HepG2 (cell line): ENCODE data around the gene MBNL3. TPM values are rescaled to one million over a fixed set of nuclear protein-coding genes. Genes with fewer than 3 reads are reported as not detected.

Experiments used
- ATAC-seq: fragments of 200-7000 bp; cut with Tn5 transposase; 3 replicates; pipeline ENCODE4 v1.9.1; 2020; ENCODE audit warnings: mild to moderate bottlenecking, moderate library complexity
- BruUV-seq: library from RNA; stranded (reverse); fragments of 400-500 nt; replicated peaks from 2 replicates; lab custom pipeline; 2021; lab: Mats Ljungman, UMichigan
- CTCF ChIA-PET: fragments of 300-600 bp; formaldehyde crosslinking; extraction: SDS; loops from one replicate; lab custom pipeline; 2021; ENCODE audit warnings: low total read pairs, inconsistent platforms, low intra/inter-chr PET ratio; lab: Yijun Ruan, JAX
- POLR2A ChIA-PET: fragments of 350-600 bp; sonication (Branson Sonifier 250); formaldehyde crosslinking; loops from one replicate; lab custom pipeline; 2020; ENCODE audit warnings: antibody characterized with exemption, inconsistent platforms; lab: Yijun Ruan, JAX
- DNase-seq: peaks from one replicate; pipeline ENCODE4 v3.0.0-alpha.2; 2015; ENCODE audit warnings: low spot score
- FAIRE-seq: peaks from 3 replicates; lab custom pipeline; 2011; peaks lifted over from hg19 to GRCh38; lab: Jason Lieb, UNC
- H2AFZ ChIP-seq: one replicate; pipeline ENCODE4 v1.6.1; 2011; ENCODE audit warnings: low read length, inconsistent platforms
- H3K27ac ChIP-seq: fragments of 300-600 bp; 3 replicates; pipeline ENCODE4 v1.8.0; 2011; ENCODE audit warnings: mixed run types, mild to moderate bottlenecking, mixed read lengths, low read length, inconsistent platforms; ENCODE audit not compliant: insufficient read depth; ENCODE audit errors: extremely low read length
- H3K27me3 ChIP-seq, 2 experiments: fragments of 200-600 bp in 1 of 2; 2 replicates in 1 of 2; 3 replicates in 1 of 2; pipeline versions ENCODE4 v1.6.0 to v1.8.0; 2011; ENCODE audit warnings: low read length in 2 of 2, mild to moderate bottlenecking in 2 of 2, moderate library complexity in 2 of 2, inconsistent platforms in 1 of 2; ENCODE audit not compliant: insufficient read depth in 2 of 2, control insufficient read depth in 1 of 2
- H3K36me3 ChIP-seq, 2 experiments: fragments of 200-600 bp in 1 of 2; replicated peaks in 1 of 2; 2 replicates in 1 of 2; 3 replicates in 1 of 2; pipeline versions ENCODE4 v1.5.1 to v1.8.0; 2011; ENCODE audit warnings: low read length in 2 of 2, inconsistent platforms in 1 of 2; ENCODE audit not compliant: insufficient read depth in 2 of 2, control insufficient read depth in 1 of 2
- H3K4me1 ChIP-seq: 2 replicates; pipeline ENCODE4 v1.5.1; 2012; ENCODE audit warnings: low read length, inconsistent platforms; ENCODE audit not compliant: insufficient read depth
- H3K4me2 ChIP-seq: 2 replicates; pipeline ENCODE4 v1.6.0; 2011; ENCODE audit warnings: low read depth, low read length, inconsistent platforms
- H3K4me3 ChIP-seq, 3 experiments: fragments of 200-600 bp in 1 of 3; sonication (generic), shearing (Covaris generic) in 1 of 3; replicated peaks in 1 of 3; 2 replicates each; pipeline ENCODE4 v1.5.1; 2011 to 2016; ENCODE audit warnings: low read length in 3 of 3, inconsistent platforms in 2 of 3, low read depth in 2 of 3, mild to moderate bottlenecking in 2 of 3, control low read depth in 1 of 3, mixed read lengths in 1 of 3; ENCODE audit not compliant: insufficient read depth in 1 of 3
- H3K79me2 ChIP-seq: one replicate; pipeline ENCODE4 v1.6.1; 2011; ENCODE audit warnings: low read length, inconsistent platforms; ENCODE audit not compliant: insufficient read depth
- H3K9ac ChIP-seq: 2 replicates; pipeline ENCODE4 v1.6.0; 2011; ENCODE audit warnings: mild to moderate bottlenecking, low read depth, low read length, inconsistent platforms; ENCODE audit not compliant: insufficient read depth
- H3K9me3 ChIP-seq: 2 replicates; pipeline ENCODE4 v1.5.1; 2012; ENCODE audit warnings: mild to moderate bottlenecking, low read length
- H4K20me1 ChIP-seq: 2 replicates; pipeline ENCODE4 v1.6.0; 2011; ENCODE audit warnings: inconsistent platforms, mild to moderate bottlenecking, low read length, moderate library complexity; ENCODE audit not compliant: insufficient read depth
- ADNP ChIP-seq: sonication (generic); formaldehyde crosslinking; IDR thresholded peaks from 2 replicates; pipeline ENCODE4 v1.4.0; 2020; ENCODE audit warnings: missing genetic modification reagents
- AHR ChIP-seq: IDR thresholded peaks from 2 replicates; pipeline ENCODE4 v1.6.1; 2018; ENCODE audit warnings: missing genetic modification reagents, missing compliant biosample characterization
- ATAD3A ChIP-seq: sonication (generic); formaldehyde crosslinking; IDR thresholded peaks from 2 replicates; pipeline ENCODE4 v1.4.0; 2020; ENCODE audit warnings: missing genetic modification reagents
- ATRX ChIP-seq: sonication (generic); formaldehyde crosslinking; IDR thresholded peaks from 2 replicates; pipeline ENCODE4 v1.4.0; 2020; ENCODE audit warnings: missing genetic modification reagents, borderline replicate concordance
- CENPX ChIP-seq: sonication (generic); formaldehyde crosslinking; IDR thresholded peaks from 2 replicates; pipeline ENCODE4 v1.9.0; 2021; ENCODE audit warnings: mild to moderate bottlenecking, missing genetic modification reagents, moderate library complexity
- DNMT3B ChIP-seq: conservative IDR thresholded peaks from 2 replicates; pipeline ENCODE4 v1.6.1; 2016; ENCODE audit warnings: missing biosample characterization, control low read depth
- FLYWCH1 ChIP-seq: sonication (generic); formaldehyde crosslinking; IDR thresholded peaks from 2 replicates; pipeline ENCODE4 v1.8.1; 2023; ENCODE audit warnings: mild to moderate bottlenecking, missing genetic modification reagents
- FOXC1 ChIP-seq: sonication (generic); formaldehyde crosslinking; IDR thresholded peaks from 2 replicates; pipeline ENCODE4 v1.8.0; 2022; ENCODE audit warnings: mild to moderate bottlenecking, missing genetic modification reagents, borderline replicate concordance
- MATR3 ChIP-seq: sonication (generic); formaldehyde crosslinking; IDR thresholded peaks from 2 replicates; pipeline ENCODE4 v1.4.0; 2020; ENCODE audit warnings: missing genetic modification reagents
- NFKBIZ ChIP-seq: IDR thresholded peaks from 2 replicates; pipeline ENCODE4 v1.6.1; 2018; ENCODE audit warnings: missing genetic modification reagents, missing compliant biosample characterization
- NR1H2 ChIP-seq: sonication (generic); formaldehyde crosslinking; IDR thresholded peaks from 2 replicates; pipeline ENCODE4 v1.8.1; 2022; ENCODE audit warnings: low read depth, missing genetic modification reagents, borderline replicate concordance
- PHF8 ChIP-seq: sonication (generic); formaldehyde crosslinking; IDR thresholded peaks from 2 replicates; pipeline ENCODE4 v1.5.0; 2020; ENCODE audit warnings: missing genetic modification reagents
- SMAD9 ChIP-seq: sonication (generic); formaldehyde crosslinking; IDR thresholded peaks from 2 replicates; pipeline ENCODE4 v1.5.1; 2020; ENCODE audit warnings: mild to moderate bottlenecking, missing genetic modification reagents
- TRIM22 ChIP-seq: fragments of 450-650 bp; IDR thresholded peaks from 2 replicates; pipeline ENCODE4 v1.6.1; 2017
- TSC22D2 ChIP-seq: sonication (generic); formaldehyde crosslinking; IDR thresholded peaks from 2 replicates; pipeline ENCODE4 v1.5.1; 2020; ENCODE audit warnings: missing genetic modification reagents, mild to moderate bottlenecking, borderline replicate concordance
- ZMYM2 ChIP-seq: sonication (generic); formaldehyde crosslinking; IDR thresholded peaks from 2 replicates; pipeline ENCODE4 v1.8.0; 2022; ENCODE audit warnings: mild to moderate bottlenecking, missing genetic modification reagents
- ZNF546 ChIP-seq: sonication (generic); formaldehyde crosslinking; conservative IDR thresholded peaks from 2 replicates; pipeline ENCODE4 v1.8.1; 2023; ENCODE audit warnings: mild to moderate bottlenecking, missing genetic modification reagents
- ZNF878 ChIP-seq: sonication (generic); formaldehyde crosslinking; IDR thresholded peaks from 2 replicates; pipeline ENCODE4 v1.8.1; 2023; ENCODE audit warnings: mild to moderate bottlenecking, missing genetic modification reagents, moderate library complexity
- WGBS: methylation state at CpG from one replicate; pipeline ENCODE4 v1.1.6; 2017; ENCODE audit warnings: low lambda C conversion rate; 5-methylcytosine and 5-hydroxymethylcytosine counted together
- in situ Hi-C: cut with HindIII; loops from 2 replicates; pipeline ENCODE4 v1.10.0; 2017; ENCODE audit warnings: low pct_unique_long_range_greater_than_20kb; ENCODE audit not compliant: extremely low pct_ligation_motif_present
- intact Hi-C: fragments of 100-400 bp; cut with micrococcal nuclease; formaldehyde crosslinking; loops from one replicate; pipeline ENCODE4 v1.10.0; 2022; ENCODE audit not compliant: unreplicated experiment
- polyA plus RNA-seq, 8 experiments: library from polyadenylated mRNA; depleted of rRNA in 3 of 8; stranded (reverse) in 7 of 8; unstranded in 1 of 8; fragments of >200 nt; fragmentation: Illumina TruSeq in 4 of 8; extraction: Trizol in 4 of 8; gene quantifications; 2 replicates each; pipeline versions ENCODE4 v1.2.1 to v1.2.3, GENCODE V29; 2011 to 2016; ENCODE audit warnings: low read depth in 4 of 8, missing spikeins in 1 of 8, mixed read lengths in 1 of 8; ENCODE audit not compliant: insufficient read depth in 1 of 8
- total RNA-seq, 5 experiments: library from RNA; depleted of rRNA; stranded (reverse); fragments of >200 nt; fragmentation: Illumina TruSeq; extraction: Trizol; gene quantifications; 2 replicates each; pipeline ENCODE4 v1.2.3, GENCODE V29; 2016; ENCODE audit warnings: low read depth in 1 of 5
- TF ChIP-seq, protein P1 (sequence below), 2 experiments: sonication (generic) in 1 of 2; formaldehyde crosslinking in 1 of 2; IDR thresholded peaks; 2 replicates each; pipeline versions ENCODE4 v1.6.1 to v1.9.0; 2014 to 2022; ENCODE audit warnings: antibody characterized with exemption in 1 of 2, borderline replicate concordance in 1 of 2, inconsistent platforms in 1 of 2, low read depth in 1 of 2, missing genetic modification reagents in 1 of 2

Gene MBNL3
- total and polyA plus RNA-seq, 2 of the 13 experiments (the other 11 are each of a cell fraction or from before 2014, with no cell fraction given), result 155 to 257 TPM

DNA sequence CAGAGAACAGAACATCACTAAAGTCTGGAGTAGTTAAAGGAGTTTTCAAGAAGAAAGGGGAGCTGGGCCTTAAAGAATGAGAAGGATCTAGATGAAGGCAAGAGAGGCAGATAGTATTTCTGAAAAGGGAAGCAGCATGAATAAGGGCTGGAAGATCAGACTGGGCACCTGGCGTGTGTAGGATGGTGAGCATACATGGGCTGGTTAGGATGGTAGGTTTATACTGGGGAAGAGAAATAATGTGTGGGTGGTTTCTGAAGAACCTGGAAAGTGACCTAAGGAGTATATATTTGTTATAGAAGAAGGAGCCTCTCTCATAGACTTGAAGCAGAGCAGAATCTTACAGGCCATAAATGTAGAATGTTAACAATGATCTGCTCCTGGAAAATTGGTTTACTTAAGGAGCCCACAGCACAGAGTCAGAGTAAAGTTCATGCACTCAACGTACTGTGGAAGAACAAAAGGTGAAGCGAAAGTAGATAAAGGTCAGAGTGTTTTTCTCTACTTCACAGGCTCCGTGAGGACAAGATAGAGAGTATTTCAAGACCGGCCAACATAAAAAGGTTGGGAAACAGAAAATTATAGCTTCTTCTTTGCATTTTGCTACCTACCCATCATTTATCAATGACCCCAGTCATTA is 35.8 kb downstream of the MBNL3 start:
- no peaks in the 10 kb centered on the region for H3K9me3 ChIP-seq
- no peak overlapping the region for H2AFZ ChIP-seq
- H3K36me3 ChIP-seq, result no peaks in the 10 kb centered on the region
- POLR2A ChIA-PET, result no interaction called here
- FAIRE-seq (no peak), DNase-seq (no peak), ATAC-seq (no peak)
- no peak overlapping the region for H3K4me3 ChIP-seq
- TF ChIP-seq ZMYM2 (CRISPR knock-in tag) (no peak), AHR (no peak), TRIM22 (no peak), TSC22D2 (CRISPR knock-in tag) (no peak), PHF8 (CRISPR knock-in tag) (no peak), ATRX (CRISPR knock-in tag) (no peak), DNMT3B (CRISPR knock-in tag) (no peak), ZNF878 (CRISPR knock-in tag) (no peak), ZNF546 (CRISPR knock-in tag) (no peak), CENPX (CRISPR knock-in tag) (no peak), ADNP (CRISPR knock-in tag) (no peak), NR1H2 (CRISPR knock-in tag) (no peak), FLYWCH1 (CRISPR knock-in tag) (no peak), SMAD9 (no peak), MATR3 (CRISPR knock-in tag) (no peak), NFKBIZ (no peak), ATAD3A (no peak), FOXC1 (no peak)
- TF ChIP-seq, protein P1, sequence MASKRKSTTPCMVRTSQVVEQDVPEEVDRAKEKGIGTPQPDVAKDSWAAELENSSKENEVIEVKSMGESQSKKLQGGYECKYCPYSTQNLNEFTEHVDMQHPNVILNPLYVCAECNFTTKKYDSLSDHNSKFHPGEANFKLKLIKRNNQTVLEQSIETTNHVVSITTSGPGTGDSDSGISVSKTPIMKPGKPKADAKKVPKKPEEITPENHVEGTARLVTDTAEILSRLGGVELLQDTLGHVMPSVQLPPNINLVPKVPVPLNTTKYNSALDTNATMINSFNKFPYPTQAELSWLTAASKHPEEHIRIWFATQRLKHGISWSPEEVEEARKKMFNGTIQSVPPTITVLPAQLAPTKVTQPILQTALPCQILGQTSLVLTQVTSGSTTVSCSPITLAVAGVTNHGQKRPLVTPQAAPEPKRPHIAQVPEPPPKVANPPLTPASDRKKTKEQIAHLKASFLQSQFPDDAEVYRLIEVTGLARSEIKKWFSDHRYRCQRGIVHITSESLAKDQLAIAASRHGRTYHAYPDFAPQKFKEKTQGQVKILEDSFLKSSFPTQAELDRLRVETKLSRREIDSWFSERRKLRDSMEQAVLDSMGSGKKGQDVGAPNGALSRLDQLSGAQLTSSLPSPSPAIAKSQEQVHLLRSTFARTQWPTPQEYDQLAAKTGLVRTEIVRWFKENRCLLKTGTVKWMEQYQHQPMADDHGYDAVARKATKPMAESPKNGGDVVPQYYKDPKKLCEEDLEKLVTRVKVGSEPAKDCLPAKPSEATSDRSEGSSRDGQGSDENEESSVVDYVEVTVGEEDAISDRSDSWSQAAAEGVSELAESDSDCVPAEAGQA (IDR thresholded peaks at IDR 0.05; ENCODE audit: low read depth), result no peak
- TF ChIP-seq, protein P1 (CRISPR knock-in tag; IDR thresholded peaks at IDR 0.05; ENCODE audit: borderline replicate concordance), result no peak
- no peak overlapping the region for H3K27ac ChIP-seq
- H3K9ac ChIP-seq, result no peak overlapping the region
- no TSS peak for BruUV-seq
- peaks cover 5% of the 10 kb centered on the region for H3K79me2 ChIP-seq
- H3K27me3 ChIP-seq, result no peaks in the 10 kb centered on the region
- H4K20me1 ChIP-seq, result no peaks in the 10 kb centered on the region
- peaks cover 16% of the 10 kb centered on the region; the same call in 1 of the 2 replicates for H3K4me1 ChIP-seq
- in situ Hi-C loops, result no loop called here
- intact Hi-C loops, result no loop called here
- 71% methylated on average over 5 of the region's 5 CpGs for WGBS
- H3K4me2 ChIP-seq, result no peak overlapping the region
- CTCF ChIA-PET, result no interaction called here
